Measurements from ENCODE around the gene NALF2. TPM values are rescaled to one million over a fixed set of nuclear protein-coding genes. Genes with fewer than 3 reads are reported as not detected.
A peak's percentile ranks its signal among the peaks of the same experiment; 100 is the strongest.

Gene NALF2
- total and polyA plus RNA-seq, 7 experiments from 2014 or later = 0.27 to 0.50 (median 0.34) TPM; not detected in 4

- Histone ChIP-seq H3K9me3 (ENCODE audit: control insufficient read depth in 2 of 3, low read length in 3 of 3) (no peaks in the 10 kb centered on the region), H3K36me3 (ENCODE audit: control insufficient read depth in 2 of 3, insufficient read depth in 3 of 3, low read length in 3 of 3) (no peaks in the 10 kb centered on the region), H3K27me3 (ENCODE audit: control insufficient read depth in 2 of 2, insufficient read depth in 2 of 2, low read length in 2 of 2) (no peaks in the 10 kb centered on the region), H3K4me3 (ENCODE audit: low read length) (no peak overlapping the region), H3K27ac (ENCODE audit: low read depth, low read length) (no peak overlapping the region), H3K4me1 (ENCODE audit: control insufficient read depth in 2 of 2, insufficient read depth in 2 of 2, low read length in 2 of 2) (no peaks in the 10 kb centered on the region)
- CTCF ChIA-PET = no interaction called here
- Mint-ChIP-seq H3K36me3 (peaks cover 0 to 1% (median 0%) of the 10 kb centered on the region in 5 donors), H3K9me3 (peaks cover 0 to 3% (median 0%) of the 10 kb centered on the region in 11 donors), H3K27me3 (peaks cover 0 to 24% (median 8%) of the 10 kb centered on the region in 5 donors), H3K27ac (no peak overlapping the region), H3K4me3 (no peak overlapping the region), H3K4me1 (no peaks in the 10 kb centered on the region)
- intact Hi-C loops (cut with micrococcal nuclease) = no loop called here
- POLR2A ChIA-PET = no interaction called here
- DNase-seq = no peak
- ATAC-seq = no peak
Measured at GRCh38 chrX:69523314-69523713, 19.2 kb downstream of the NALF2 start.

- H3K4me1 ChIP-seq (ENCODE audit: control insufficient read depth in 2 of 2, insufficient read depth in 2 of 2, low read length in 2 of 2) = no peaks in the 10 kb centered on the region
- ChIA-PET CTCF (no interaction called here), POLR2A (no interaction called here)
- H3K27me3 Mint-ChIP-seq = peaks cover 0 to 23% (median 8%) of the 10 kb centered on the region in 5 donors
- no peak overlapping the region for H3K27ac Mint-ChIP-seq
- no peaks in the 10 kb centered on the region for H3K9me3 ChIP-seq (ENCODE audit: control insufficient read depth in 2 of 3, low read length in 3 of 3)
- H3K4me1 Mint-ChIP-seq = no peaks in the 10 kb centered on the region
- H3K36me3 ChIP-seq (ENCODE audit: control insufficient read depth in 2 of 3, insufficient read depth in 3 of 3, low read length in 3 of 3) = no peaks in the 10 kb centered on the region
- no peak overlapping the region for H3K4me3 ChIP-seq (ENCODE audit: low read length)
- H3K9me3 Mint-ChIP-seq = peaks cover 0 to 1% (median 0%) of the 10 kb centered on the region in 11 donors
- H3K36me3 Mint-ChIP-seq = peaks cover 0 to 1% (median 0%) of the 10 kb centered on the region in 5 donors
- H3K4me3 Mint-ChIP-seq = no peak overlapping the region
- H3K27ac ChIP-seq (ENCODE audit: low read depth, low read length) = no peak overlapping the region
- intact Hi-C loops (cut with micrococcal nuclease) = no loop called here
- H3K27me3 ChIP-seq (ENCODE audit: control insufficient read depth in 2 of 2, insufficient read depth in 2 of 2, low read length in 2 of 2) = no peaks in the 10 kb centered on the region
- ATAC-seq = no peak
- no peak for DNase-seq
Measured at GRCh38 chrX:69524781-69525363, 20.7 kb downstream of the NALF2 start.

- ChIA-PET POLR2A (no interaction called here), CTCF (no interaction called here)
- Histone ChIP-seq H3K4me3 (ENCODE audit: low read length) (no peak overlapping the region), H3K4me1 (ENCODE audit: control insufficient read depth in 2 of 2, insufficient read depth in 2 of 2, low read length in 2 of 2) (no peaks in the 10 kb centered on the region), H3K36me3 (ENCODE audit: control insufficient read depth in 2 of 3, insufficient read depth in 3 of 3, low read length in 3 of 3) (no peaks in the 10 kb centered on the region), H3K27me3 (ENCODE audit: control insufficient read depth in 2 of 2, insufficient read depth in 2 of 2, low read length in 2 of 2) (no peaks in the 10 kb centered on the region), H3K9me3 (ENCODE audit: control insufficient read depth in 2 of 3, low read length in 3 of 3) (no peaks in the 10 kb centered on the region), H3K27ac (ENCODE audit: low read depth, low read length) (no peak overlapping the region)
- H3K4me3 Mint-ChIP-seq = no peak overlapping the region
- ATAC-seq (no peak), DNase-seq (no peak)
- H3K9me3 Mint-ChIP-seq = peaks cover 0 to 1% (median 0%) of the 10 kb centered on the region in 11 donors
- no peak overlapping the region for H3K27ac Mint-ChIP-seq
- no peaks in the 10 kb centered on the region for H3K36me3 Mint-ChIP-seq
- H3K27me3 Mint-ChIP-seq = peaks cover 0 to 13% (median 6%) of the 10 kb centered on the region in 5 donors
- no peaks in the 10 kb centered on the region for H3K4me1 Mint-ChIP-seq
- intact Hi-C loops (cut with micrococcal nuclease) = no loop called here
Measured at GRCh38 chrX:69530306-69530705, 26.2 kb downstream of the NALF2 start.

- H3K27ac Mint-ChIP-seq = no peak overlapping the region
- DNase-seq = no peak
- no peaks in the 10 kb centered on the region for H3K9me3 ChIP-seq (ENCODE audit: control insufficient read depth in 2 of 3, low read length in 3 of 3)
- H3K27me3 Mint-ChIP-seq = peaks cover 0 to 6% (median 5%) of the 10 kb centered on the region in 5 donors
- H3K4me3 ChIP-seq (ENCODE audit: low read length) = no peak overlapping the region
- no peaks in the 10 kb centered on the region for H3K27me3 ChIP-seq (ENCODE audit: control insufficient read depth in 2 of 2, insufficient read depth in 2 of 2, low read length in 2 of 2)
- no peaks in the 10 kb centered on the region for H3K4me1 Mint-ChIP-seq
- H3K4me3 Mint-ChIP-seq = no peak overlapping the region
- H3K4me1 ChIP-seq (ENCODE audit: control insufficient read depth in 2 of 2, insufficient read depth in 2 of 2, low read length in 2 of 2) = no peaks in the 10 kb centered on the region
- ChIA-PET POLR2A (no interaction called here), CTCF (no interaction called here)
- no peaks in the 10 kb centered on the region for H3K36me3 ChIP-seq (ENCODE audit: control insufficient read depth in 2 of 3, insufficient read depth in 3 of 3, low read length in 3 of 3)
- no peak overlapping the region for H3K27ac ChIP-seq (ENCODE audit: low read depth, low read length)
- peaks cover 0 to 1% (median 0%) of the 10 kb centered on the region in 11 donors for H3K9me3 Mint-ChIP-seq
- no peak for ATAC-seq
- intact Hi-C loops (cut with micrococcal nuclease) = no loop called here
- H3K36me3 Mint-ChIP-seq = no peaks in the 10 kb centered on the region
Measured at GRCh38 chrX:69531031-69531755, 27.1 kb downstream of the NALF2 start.

- intact Hi-C loops (cut with micrococcal nuclease) = no loop called here
- Histone ChIP-seq H3K27ac (ENCODE audit: low read depth, low read length) (no peak overlapping the region), H3K36me3 (ENCODE audit: control insufficient read depth in 2 of 3, insufficient read depth in 3 of 3, low read length in 3 of 3) (no peaks in the 10 kb centered on the region), H3K9me3 (ENCODE audit: control insufficient read depth in 2 of 3, low read length in 3 of 3) (no peaks in the 10 kb centered on the region), H3K27me3 (ENCODE audit: control insufficient read depth in 2 of 2, insufficient read depth in 2 of 2, low read length in 2 of 2) (no peaks in the 10 kb centered on the region), H3K4me3 (ENCODE audit: low read length) (no peak overlapping the region), H3K4me1 (ENCODE audit: control insufficient read depth in 2 of 2, insufficient read depth in 2 of 2, low read length in 2 of 2) (peaks cover 3 to 10% of the 10 kb centered on the region in 2 donors)
- no peak for ATAC-seq
- no peak overlapping the region for H3K27ac Mint-ChIP-seq
- H3K27me3 Mint-ChIP-seq = peaks cover 0 to 9% (median 6%) of the 10 kb centered on the region in 5 donors
- H3K4me1 Mint-ChIP-seq = peaks cover 4 to 17% (median 11%) of the 10 kb centered on the region in 7 donors
- no peak for DNase-seq
- ChIA-PET CTCF (no interaction called here), POLR2A (no interaction called here)
- no peaks in the 10 kb centered on the region for H3K36me3 Mint-ChIP-seq
- no peak overlapping the region for H3K4me3 Mint-ChIP-seq
- H3K9me3 Mint-ChIP-seq = peaks cover 0 to 1% (median 0%) of the 10 kb centered on the region in 11 donors
Measured at GRCh38 chrX:69535661-69536060, 31.5 kb downstream of the NALF2 start.

GRCh38 chrX:69538321-69538876 lies 34.3 kb downstream of the NALF2 start:
- peaks cover 4 to 17% (median 11%) of the 10 kb centered on the region in 7 donors for H3K4me1 Mint-ChIP-seq
- POLR2A ChIA-PET = interaction anchor here (1.2 kb wide), 1 partner anchor 80 kb away, joined by 4 read pairs; no protein-coding TSS in a partner anchor
- peaks cover 0 to 9% (median 6%) of the 10 kb centered on the region in 5 donors for H3K27me3 Mint-ChIP-seq
- peaks cover 0 to 1% (median 0%) of the 10 kb centered on the region in 11 donors for H3K9me3 Mint-ChIP-seq
- intact Hi-C loops (cut with micrococcal nuclease) = loop anchor here (1.0 to 2.0 kb wide), 5 partner anchors 45 to 896 kb away; no protein-coding TSS in a partner anchor
- H3K36me3 ChIP-seq (ENCODE audit: control insufficient read depth in 2 of 3, insufficient read depth in 3 of 3, low read length in 3 of 3) = no peaks in the 10 kb centered on the region
- peaks cover 3 to 10% of the 10 kb centered on the region in 2 donors for H3K4me1 ChIP-seq (ENCODE audit: control insufficient read depth in 2 of 2, insufficient read depth in 2 of 2, low read length in 2 of 2)
- peak; percentile 90 for ATAC-seq
- H3K9me3 ChIP-seq (ENCODE audit: control insufficient read depth in 2 of 3, low read length in 3 of 3) = no peaks in the 10 kb centered on the region
- CTCF ChIA-PET = interaction anchor here (0.9 to 1.6 kb wide), 4 partner anchors 15 to 559 kb away, joined by 3 to 8 read pairs (median 4); no protein-coding TSS in a partner anchor
- no peak overlapping the region for H3K4me3 ChIP-seq (ENCODE audit: low read length)
- peak overlapping the region in 1 of 9 donors; percentile 34 for H3K27ac Mint-ChIP-seq
- H3K36me3 Mint-ChIP-seq = no peaks in the 10 kb centered on the region
- peak overlapping the region in 8 of 10 donors; percentile 14 to 77 (median 61) for H3K4me3 Mint-ChIP-seq
- no peaks in the 10 kb centered on the region for H3K27me3 ChIP-seq (ENCODE audit: control insufficient read depth in 2 of 2, insufficient read depth in 2 of 2, low read length in 2 of 2)
- H3K27ac ChIP-seq (ENCODE audit: low read depth, low read length) = no peak overlapping the region
- peak; percentile 30 to 79 (median 58) for DNase-seq

Data from naive thymus-derived CD4-positive, alpha-beta T cell (primary cell).